GM23248 (cell line): ENCODE data around the gene PPM1H. TPM values are rescaled to one million over a fixed set of nuclear protein-coding genes. Genes with fewer than 3 reads are reported as not detected.

Experiments
- DNase-seq: peaks from one replicate; pipeline ENCODE4 v3.0.0-alpha.2; 2015
- H2AFZ ChIP-seq: fragments of 200-600 bp; sonication (generic); 2 replicates; pipeline ENCODE4 v1.6.1; 2016; ENCODE audit warnings: antibody characterized with exemption
- H3F3A ChIP-seq: fragments of 200-600 bp; sonication (generic); 2 replicates; pipeline ENCODE4 v1.6.1; 2016; ENCODE audit warnings: mild to moderate bottlenecking, antibody characterized with exemption, mixed run types; ENCODE audit not compliant: insufficient read depth
- H3K27ac ChIP-seq: fragments of 200-600 bp; sonication (generic); 2 replicates; pipeline ENCODE4 v1.5.1; 2016; ENCODE audit warnings: mild to moderate bottlenecking
- H3K27me3 ChIP-seq: fragments of 200-600 bp; sonication (generic); replicated peaks from 2 replicates; pipeline ENCODE4 v1.6.1; 2016; ENCODE audit warnings: mild to moderate bottlenecking; ENCODE audit not compliant: insufficient read depth
- H3K36me3 ChIP-seq: fragments of 200-600 bp; sonication (generic); 2 replicates; pipeline ENCODE4 v1.6.1; 2016; ENCODE audit warnings: low read depth, mild to moderate bottlenecking
- H3K4me1 ChIP-seq: fragments of 200-600 bp; sonication (generic); 2 replicates; pipeline ENCODE4 v1.6.1; 2016; ENCODE audit warnings: mild to moderate bottlenecking; ENCODE audit not compliant: insufficient read depth
- H3K4me2 ChIP-seq: fragments of 200-600 bp; sonication (generic); one replicate; pipeline ENCODE4 v1.6.1; 2016; ENCODE audit warnings: mild to moderate bottlenecking; ENCODE audit not compliant: unreplicated experiment
- H3K4me3 ChIP-seq: fragments of 200-600 bp; sonication (generic); 2 replicates; pipeline ENCODE4 v1.5.1; 2016; ENCODE audit warnings: mild to moderate bottlenecking
- H3K79me2 ChIP-seq: fragments of 200-600 bp; sonication (generic); 2 replicates; pipeline ENCODE4 v1.6.1; 2016; ENCODE audit warnings: mild to moderate bottlenecking; ENCODE audit not compliant: insufficient read depth
- H3K9ac ChIP-seq: fragments of 200-600 bp; sonication (generic); 2 replicates; pipeline ENCODE4 v1.6.1; 2016; ENCODE audit warnings: mild to moderate bottlenecking
- H3K9me2 ChIP-seq: fragments of 200-600 bp; sonication (generic); 2 replicates; pipeline ENCODE4 v1.6.1; 2016; ENCODE audit warnings: mixed run types, mild to moderate bottlenecking, moderate library complexity; ENCODE audit not compliant: insufficient read depth
- H3K9me3 ChIP-seq: fragments of 200-600 bp; sonication (generic); one replicate; pipeline ENCODE4 v1.6.1; 2017; ENCODE audit warnings: low read depth
- H4K20me1 ChIP-seq: fragments of 200-600 bp; sonication (generic); 2 replicates; pipeline ENCODE4 v1.6.0; 2016; ENCODE audit not compliant: insufficient read depth
- EZH2 ChIP-seq: fragments of 200-600 bp; sonication (generic); IDR thresholded peaks from 2 replicates; pipeline ENCODE4 v1.6.1; 2018; ENCODE audit warnings: antibody characterized with exemption, mild to moderate bottlenecking; ENCODE audit not compliant: insufficient read depth, poor library complexity, severe bottlenecking
- EZH2phosphoT487 ChIP-seq: fragments of 200-600 bp; sonication (generic); IDR thresholded peaks from 2 replicates; pipeline ENCODE4 v1.6.1; 2018; ENCODE audit warnings: antibody characterized with exemption, moderate library complexity, mild to moderate bottlenecking, low read depth; ENCODE audit not compliant: insufficient read depth
- WGBS, 2 experiments: methylation state at CpG; one replicate each; pipeline ENCODE4 v1.1.6; 2015 to 2017; ENCODE audit warnings: low lambda C conversion rate in 2 of 2, low coverage in 1 of 2; ENCODE audit errors: missing lambda C conversion rate in 2 of 2; 5-methylcytosine and 5-hydroxymethylcytosine counted together
- in situ Hi-C: fragments of 300-500 bp; cut with MboI; formaldehyde crosslinking; loops from 2 replicates; pipeline ENCODE4 v1.15.0; 2020
- polyA plus RNA-seq: library from polyadenylated mRNA; unstranded; fragments of >200 nt; fragmentation: Nextera tagmentation; extraction: Ambion mirVana; gene quantifications from 2 replicates; pipeline ENCODE4 v1.2.1, GENCODE V29; 2016
- total RNA-seq: library from RNA; depleted of rRNA; stranded (reverse); fragments of >200 nt; shearing (Covaris generic); gene quantifications from 2 replicates; pipeline ENCODE4 v1.2.3, GENCODE V29; 2014

PPM1H gene
- total and polyA plus RNA-seq, 2 experiments from 2014 or later, result 0.13 to 1.2 TPM

DNA sequence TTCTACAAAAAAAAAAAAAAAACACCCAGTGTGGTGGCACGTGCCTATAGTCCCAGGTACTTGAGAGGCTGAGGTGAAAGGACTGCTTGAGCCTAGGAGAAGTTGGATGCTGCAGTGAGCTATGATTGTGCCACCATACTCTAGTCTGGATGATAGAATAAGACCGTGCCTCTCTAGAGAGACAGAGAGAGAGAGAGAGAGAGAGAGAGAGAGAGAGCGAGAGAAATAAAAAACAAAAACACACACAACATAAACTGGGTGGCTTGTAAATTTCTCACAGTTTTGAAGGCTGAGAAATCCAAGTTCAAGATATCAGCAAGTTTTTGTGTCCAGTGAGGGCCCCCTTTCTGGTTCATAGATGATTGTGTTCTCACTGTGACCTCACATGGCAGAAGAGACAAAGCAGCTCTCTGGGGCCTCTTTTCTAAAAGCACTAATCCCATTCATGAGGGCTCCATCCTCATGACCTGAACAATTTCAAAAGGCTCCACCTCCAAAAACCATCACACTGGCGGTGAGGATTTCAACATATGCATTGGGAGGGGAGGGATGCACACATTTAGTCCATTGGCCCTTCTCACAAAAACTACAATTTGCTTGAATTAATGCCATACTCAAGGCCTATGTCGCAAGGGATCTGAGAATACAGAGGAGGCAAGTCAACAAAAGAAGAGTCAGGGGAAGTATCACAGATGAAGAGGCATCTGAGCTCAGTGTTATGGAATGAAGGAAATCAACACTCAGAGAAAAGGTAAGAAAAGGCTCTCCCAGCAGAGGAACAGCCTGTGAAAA lies 94.9 kb downstream of the PPM1H start:
- no peaks in the 10 kb centered on the region for H3K4me1 ChIP-seq
- H3K4me2 ChIP-seq, result no peak overlapping the region
- DNase-seq, result peak; percentile 13
- TF ChIP-seq EZH2 (no peak), EZH2phosphoT487 (no peak)
- H4K20me1 ChIP-seq, result no peaks in the 10 kb centered on the region
- H3K9me2 ChIP-seq, result no peaks in the 10 kb centered on the region
- H3K27me3 ChIP-seq, result no peaks in the 10 kb centered on the region
- H3K79me2 ChIP-seq, result no peaks in the 10 kb centered on the region
- H3K9me3 ChIP-seq, result no peaks in the 10 kb centered on the region
- in situ Hi-C loops, result no loop called here
- no peak overlapping the region for H2AFZ ChIP-seq
- no peaks in the 10 kb centered on the region for H3F3A ChIP-seq
- H3K27ac ChIP-seq, result no peak overlapping the region
- H3K9ac ChIP-seq, result no peak overlapping the region
- no peaks in the 10 kb centered on the region for H3K36me3 ChIP-seq
- WGBS, 2 experiments, result 81 to 82% methylated on average over 4 to 5 of the region's 5 CpGs
- no peak overlapping the region for H3K4me3 ChIP-seq

DNA sequence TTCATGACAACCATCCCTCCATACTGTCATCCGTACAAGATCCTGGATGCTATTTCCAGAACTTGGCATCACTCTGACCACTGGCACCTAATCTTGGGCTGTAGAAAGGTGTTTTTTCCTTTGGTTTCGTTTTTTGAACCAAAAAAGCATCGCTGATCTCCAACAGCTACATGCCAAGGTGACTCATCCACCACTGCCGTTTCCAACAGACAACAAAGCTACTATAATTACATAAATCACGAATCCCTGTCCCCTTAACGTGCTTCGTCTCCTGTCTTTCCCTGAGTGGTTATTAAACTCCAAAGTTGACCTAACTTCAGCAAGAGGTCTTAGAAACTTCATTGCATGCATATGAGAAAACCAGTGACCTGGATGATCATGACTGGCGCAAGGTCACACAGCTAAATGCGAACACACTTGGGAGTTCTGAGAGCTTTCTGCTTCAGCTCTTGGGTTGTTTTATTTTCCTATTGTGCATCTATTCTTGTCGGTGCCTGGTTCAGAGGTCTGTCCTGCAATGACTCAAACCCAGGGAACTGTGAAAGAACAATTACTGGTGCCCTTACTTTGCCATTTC lies 99.9 kb downstream of the PPM1H start:
- Histone ChIP-seq H3K4me1 (no peaks in the 10 kb centered on the region), H3K4me2 (no peak overlapping the region), H3K9me3 (no peaks in the 10 kb centered on the region), H3K36me3 (no peaks in the 10 kb centered on the region), H3K9ac (no peak overlapping the region), H3K4me3 (no peak overlapping the region), H3K9me2 (no peaks in the 10 kb centered on the region), H4K20me1 (no peaks in the 10 kb centered on the region), H2AFZ (0 out of 2 replicates have a peak overlapping the region, but pooled peaks have one; percentile 29), H3K79me2 (no peaks in the 10 kb centered on the region), H3K27me3 (no peaks in the 10 kb centered on the region), H3F3A (no peaks in the 10 kb centered on the region), H3K27ac (no peak overlapping the region)
- in situ Hi-C loops, result no loop called here
- peak; percentile 67 for DNase-seq
- WGBS, 2 experiments, result 49 to 50% methylated on average over 10 of the region's 10 CpGs
- TF ChIP-seq EZH2 (no peak), EZH2phosphoT487 (no peak)

DNA sequence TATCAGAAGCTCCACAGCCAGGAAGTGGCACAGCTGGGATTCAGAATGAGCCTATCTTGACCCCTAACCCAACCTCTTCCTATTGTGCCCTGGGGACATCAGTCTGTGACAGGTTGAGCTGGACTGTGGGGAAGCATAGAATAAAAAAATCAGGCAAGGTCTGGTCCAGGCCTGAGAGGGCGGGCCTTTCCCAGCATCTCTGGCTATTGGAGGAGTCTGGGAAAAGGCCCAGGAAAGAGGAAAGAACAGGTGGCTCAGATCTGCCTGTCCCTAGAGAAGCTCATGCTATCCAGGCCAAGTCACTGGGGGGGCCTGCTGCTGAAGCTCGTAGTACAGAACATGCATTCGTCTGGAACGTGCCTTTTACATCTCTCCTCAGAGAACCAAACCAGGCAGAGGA lies 100.5 kb downstream of the PPM1H start:
- Histone ChIP-seq H3K4me2 (no peak overlapping the region), H3F3A (no peaks in the 10 kb centered on the region), H3K9me3 (no peaks in the 10 kb centered on the region), H3K9me2 (no peaks in the 10 kb centered on the region), H3K27ac (no peak overlapping the region), H3K36me3 (no peaks in the 10 kb centered on the region), H3K4me3 (no peak overlapping the region), H3K4me1 (no peaks in the 10 kb centered on the region), H2AFZ (no peak overlapping the region), H3K27me3 (no peaks in the 10 kb centered on the region), H3K9ac (no peak overlapping the region), H3K79me2 (no peaks in the 10 kb centered on the region), H4K20me1 (no peaks in the 10 kb centered on the region)
- in situ Hi-C loops, result no loop called here
- WGBS, 2 experiments, result 78 to 81% methylated on average over 4 of the region's 4 CpGs
- no peak for TF ChIP-seq EZH2phosphoT487
- TF ChIP-seq EZH2, result no peak
- no peak for DNase-seq

DNA sequence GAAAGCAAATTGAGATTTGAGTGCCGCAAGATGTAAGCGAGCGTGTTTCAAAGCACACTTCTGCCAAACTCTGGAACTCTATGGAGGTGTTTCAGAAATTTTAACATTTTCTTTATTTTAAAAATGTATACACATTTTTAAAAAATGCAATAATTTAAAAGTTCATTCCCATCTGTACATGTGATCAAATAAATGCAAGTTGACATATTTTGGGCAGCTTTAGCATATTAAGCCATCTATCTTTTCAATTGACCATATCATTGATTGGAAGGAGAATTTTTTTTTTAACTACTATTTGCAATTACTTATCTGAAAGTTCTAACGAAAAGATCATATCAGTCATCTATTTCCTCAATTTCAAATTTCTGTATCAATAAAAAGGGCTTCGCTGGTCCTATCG lies 101.3 kb downstream of the PPM1H start:
- Histone ChIP-seq H3K79me2 (no peaks in the 10 kb centered on the region), H3K4me1 (no peaks in the 10 kb centered on the region), H3K4me2 (no peak overlapping the region), H3K36me3 (no peaks in the 10 kb centered on the region), H3K9me2 (no peaks in the 10 kb centered on the region), H4K20me1 (no peaks in the 10 kb centered on the region), H3K9ac (no peak overlapping the region), H3F3A (no peaks in the 10 kb centered on the region), H2AFZ (no peak overlapping the region), H3K9me3 (no peaks in the 10 kb centered on the region), H3K27me3 (peaks cover 3% of the 10 kb centered on the region), H3K4me3 (no peak overlapping the region), H3K27ac (no peak overlapping the region)
- WGBS, 2 experiments, result 87 to 91% methylated on average over 6 of the region's 6 CpGs
- in situ Hi-C loops, result no loop called here
- no peak for DNase-seq
- TF ChIP-seq EZH2phosphoT487, result no peak
- TF ChIP-seq EZH2, result no peak
